IPS-NIHi7 (cell line): ENCODE data around the gene COMMD2.
A peak's percentile ranks its signal among the peaks of the same experiment; 100 is the strongest.

Experiments
- DNase-seq: peaks from one replicate; pipeline ENCODE4 v3.0.0; 2012; ENCODE audit warnings: mixed read lengths; ENCODE audit errors: extremely low spot score

Gene COMMD2

DNA sequence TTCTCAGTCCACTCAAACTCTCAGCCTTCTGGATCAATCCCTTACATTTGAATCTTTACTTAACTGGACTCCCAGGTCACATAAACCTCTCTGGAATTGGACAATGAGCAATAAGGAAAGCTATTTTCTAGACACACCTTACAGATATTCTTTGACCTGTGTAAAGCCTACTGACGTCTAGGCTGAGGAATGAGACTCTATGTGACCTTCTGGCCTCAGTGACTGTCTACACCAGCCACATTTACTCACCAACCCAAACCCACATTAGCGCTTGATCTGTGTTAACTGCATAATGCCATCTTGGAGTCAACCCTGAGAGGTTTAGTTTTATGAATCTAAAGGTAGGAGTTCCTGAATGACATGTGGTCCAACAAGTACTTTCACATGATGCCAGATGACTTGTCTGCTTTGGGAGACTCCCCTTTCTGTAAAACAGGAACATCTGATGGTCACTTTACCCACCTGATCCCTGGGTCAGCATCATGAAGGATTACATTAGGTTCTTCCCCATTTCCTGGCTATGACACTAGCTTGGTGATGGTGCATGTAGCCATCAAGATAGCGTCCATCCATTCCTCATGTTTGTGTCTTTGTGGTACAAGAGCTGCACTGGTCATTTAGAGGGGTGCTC, 11.4 kb upstream of the COMMD2 start:
- no peak for DNase-seq

DNA sequence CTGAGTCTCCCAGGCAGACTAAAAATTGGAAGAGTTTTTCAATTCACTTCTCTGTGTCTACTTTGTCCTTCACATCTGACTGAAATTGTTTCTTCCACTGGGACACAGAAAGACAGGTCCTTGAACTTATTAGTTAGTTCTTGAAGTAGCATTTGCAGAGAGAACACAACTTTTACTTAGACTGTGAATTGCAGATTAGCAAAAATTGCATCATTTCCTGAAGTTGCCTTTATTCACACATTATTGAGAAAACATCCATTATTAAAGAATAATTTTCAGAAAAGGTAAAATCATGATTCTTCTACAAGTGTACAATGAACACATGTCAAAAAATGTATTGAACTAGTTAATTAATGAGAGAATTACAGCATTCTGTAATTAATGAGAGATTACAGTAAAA, 1.4 kb upstream of the COMMD2 start:
- no peak for DNase-seq

DNA sequence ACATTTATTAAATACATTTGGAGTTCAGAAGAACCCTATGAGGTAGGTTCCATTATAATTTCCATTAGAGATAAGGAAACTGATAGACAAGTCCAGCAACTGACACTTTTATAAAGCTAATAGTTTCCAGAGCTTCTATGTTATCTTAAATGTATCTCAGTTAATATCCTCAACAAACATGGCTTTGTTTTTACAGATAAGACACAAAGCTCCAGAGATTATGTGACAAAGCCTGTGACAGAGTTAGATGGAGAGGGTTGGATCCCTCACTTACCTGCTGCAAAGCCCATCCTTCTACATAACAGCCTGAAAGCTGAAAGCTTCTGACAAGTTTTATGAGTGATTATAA, 473 bp upstream of the COMMD2 start:
- DNase-seq: no peak

DNA sequence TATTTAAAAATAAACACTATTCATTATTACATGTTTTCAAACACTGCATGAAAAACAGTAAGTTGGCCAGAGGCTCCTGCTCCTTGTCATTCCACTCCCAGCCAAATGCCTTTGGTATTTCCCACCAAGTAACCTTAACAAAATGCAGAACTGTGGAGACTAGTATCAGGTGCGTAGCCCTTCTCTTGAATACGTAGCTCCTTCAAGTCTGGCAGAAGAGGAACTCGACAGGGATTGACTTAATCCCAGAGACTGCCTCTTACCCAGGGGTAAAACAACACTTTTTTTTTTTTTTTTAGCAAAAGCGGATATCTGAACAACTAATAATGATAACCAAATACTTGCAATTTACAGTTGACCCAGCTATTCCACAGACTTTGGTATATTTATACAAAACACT, 738 bp downstream of the COMMD2 start:
- DNase-seq: no peak

DNA sequence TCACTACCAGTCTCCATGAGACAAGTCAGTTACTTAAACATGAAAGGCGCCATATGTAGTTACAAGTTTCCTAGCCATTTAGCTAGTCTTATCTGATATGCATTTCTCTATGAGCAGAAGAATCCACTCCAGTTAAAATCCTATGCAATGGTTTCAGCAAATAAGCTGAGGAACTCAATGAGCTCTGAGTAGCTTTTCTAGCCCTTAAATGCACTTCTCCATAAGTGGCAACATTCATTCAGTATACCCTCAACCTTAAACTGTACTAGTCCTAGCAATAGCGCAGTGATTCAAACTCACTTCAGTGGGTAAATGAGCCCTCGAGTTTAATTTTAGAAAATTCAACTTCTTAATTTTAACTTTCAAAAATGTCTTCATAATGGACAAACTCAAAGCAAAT, 7.7 kb downstream of the COMMD2 start:
- DNase-seq: no peak

DNA sequence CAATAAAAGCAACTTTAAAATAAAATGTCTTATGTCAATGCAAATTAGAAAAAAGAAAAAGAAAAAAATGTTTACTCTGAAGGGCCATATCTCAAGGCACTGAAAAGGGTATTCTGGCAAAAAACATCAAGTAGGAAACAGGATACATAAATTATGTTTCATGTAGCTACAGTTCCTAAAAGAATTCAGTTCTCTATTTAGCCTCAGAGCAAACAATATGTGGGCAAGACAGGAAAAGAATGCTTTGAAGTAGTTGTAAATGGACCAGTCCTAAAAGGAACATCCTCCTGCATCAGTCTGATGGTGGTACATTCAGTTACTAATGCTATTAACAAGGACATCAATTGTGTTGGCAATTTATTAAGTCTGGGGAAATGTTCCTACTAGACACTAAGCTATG, 8.1 kb downstream of the COMMD2 start:
- no peak for DNase-seq

DNA sequence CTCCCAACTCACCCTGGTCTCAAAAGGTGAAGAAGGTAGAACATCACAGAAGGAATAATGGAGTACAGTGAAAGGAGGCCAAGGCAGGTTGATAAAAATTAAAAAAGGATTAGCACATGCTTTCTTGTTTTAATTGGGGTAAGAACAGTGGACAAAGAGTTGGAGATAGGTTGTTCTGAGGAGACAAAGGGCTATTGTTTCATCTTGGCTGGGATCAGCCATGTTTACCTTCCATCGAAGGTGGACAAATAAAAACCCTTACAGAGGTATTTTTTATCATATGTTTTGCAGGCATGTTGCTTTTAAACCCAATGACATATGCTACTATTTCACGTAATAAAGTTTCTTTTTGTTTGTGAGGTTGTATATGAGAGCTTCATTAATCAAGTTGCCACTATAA, 12.9 kb downstream of the COMMD2 start:
- no peak for DNase-seq

DNA sequence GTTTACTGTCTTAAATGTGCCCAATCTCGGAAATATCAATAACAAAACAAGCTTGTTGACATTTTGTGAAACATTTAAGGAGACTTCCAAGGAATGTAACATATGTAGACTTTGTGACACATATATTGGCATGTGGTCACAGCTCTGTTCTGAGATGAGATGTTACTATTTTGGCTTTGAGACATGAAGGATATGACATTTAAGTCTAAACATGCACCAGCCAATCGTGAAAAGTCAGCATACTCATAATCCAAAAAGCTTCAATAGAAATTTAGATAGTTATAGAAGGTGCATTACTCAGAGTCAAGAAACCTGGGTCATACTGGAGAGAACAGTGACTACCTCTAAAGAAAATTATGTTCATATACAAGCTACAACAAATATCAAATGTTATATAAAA, 13.4 kb downstream of the COMMD2 start:
- no peak for DNase-seq

DNA sequence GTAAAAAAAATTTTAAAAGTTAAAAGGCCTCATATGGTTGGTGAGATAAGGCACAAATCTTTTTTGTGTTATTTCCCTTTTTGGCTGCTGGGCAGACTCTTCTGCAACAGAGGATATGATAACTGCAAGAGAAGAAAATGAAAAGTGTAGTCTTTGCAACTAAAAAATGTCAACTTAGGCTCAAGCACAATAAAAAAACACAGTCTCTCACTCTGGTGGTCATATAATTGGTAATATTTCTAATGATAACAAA, 15.4 kb downstream of the COMMD2 start:
- no peak for DNase-seq

DNA sequence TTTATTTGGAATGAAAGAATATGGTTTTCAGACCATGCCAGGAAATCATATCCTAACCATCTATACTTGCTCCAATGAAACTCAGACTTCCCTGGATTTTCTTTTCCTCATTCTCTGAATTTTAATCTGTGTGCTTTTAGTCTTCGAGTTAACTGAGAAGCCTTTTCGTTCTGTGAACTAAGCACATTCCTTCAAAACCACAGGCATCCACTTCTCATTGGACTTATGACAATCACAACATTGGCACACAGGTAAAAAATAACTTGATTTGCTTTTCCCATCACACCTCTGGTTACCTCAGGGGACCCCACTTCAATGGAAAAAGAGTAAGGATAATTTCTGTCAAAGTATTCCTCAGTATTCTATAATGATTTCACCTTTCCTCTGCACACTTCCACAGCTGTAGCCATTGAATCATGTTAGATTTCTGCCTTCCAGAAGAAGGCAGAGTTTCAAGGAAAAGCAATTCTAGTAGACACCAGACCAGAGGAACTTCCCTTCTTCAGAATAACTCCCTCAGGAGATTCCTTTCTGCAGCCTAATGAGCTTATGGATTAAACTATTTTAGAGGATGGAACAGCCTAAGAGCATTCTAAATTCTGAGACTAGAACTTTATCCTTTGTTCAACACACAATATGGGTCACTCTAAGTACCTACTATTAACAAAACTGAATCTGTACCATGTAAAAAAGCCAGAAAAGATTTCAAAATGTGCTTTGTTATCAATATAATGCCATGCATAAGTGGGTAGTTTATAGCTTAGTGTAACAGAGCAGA, 15.9 kb downstream of the COMMD2 start:
- no peak for DNase-seq

DNA sequence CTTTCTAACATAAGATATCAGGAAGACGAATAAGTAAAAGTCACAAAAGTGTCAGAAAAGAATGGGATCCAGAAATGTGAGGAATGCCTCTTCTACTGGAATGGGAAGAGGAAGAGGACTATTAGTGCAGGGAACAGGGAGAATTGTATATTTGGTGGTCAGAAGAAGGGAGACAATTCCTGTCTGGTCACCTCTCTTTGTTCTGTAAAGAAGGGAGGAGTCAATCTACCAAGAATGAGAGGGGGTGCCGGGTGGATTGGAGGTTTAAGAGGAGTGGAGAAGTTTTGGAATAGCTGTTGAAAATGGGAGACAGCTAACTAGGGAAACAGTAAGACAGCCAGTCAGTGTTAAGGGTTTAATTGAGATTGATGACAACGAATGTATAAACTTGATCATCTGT, 20.1 kb downstream of the COMMD2 start:
- DNase-seq: no peak

DNA sequence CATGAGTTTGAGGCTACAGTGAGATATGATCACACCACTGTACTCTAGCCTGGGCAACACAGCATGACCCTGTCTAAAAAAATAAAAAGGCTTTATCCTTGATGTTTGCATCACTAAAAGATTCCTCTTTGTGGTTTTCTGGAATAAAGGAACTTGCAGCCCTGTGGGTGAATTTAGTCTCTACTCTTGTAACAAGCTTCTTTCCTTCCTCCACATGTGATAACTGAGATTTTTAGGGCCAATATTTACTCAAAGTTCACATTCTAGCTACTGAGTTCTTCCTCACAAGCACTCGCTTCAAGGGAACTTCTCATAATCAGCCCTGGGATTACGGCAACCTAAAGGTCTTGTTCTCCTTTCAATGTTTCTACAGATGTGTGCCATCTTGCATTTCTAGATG, 24.6 kb downstream of the COMMD2 start:
- no peak for DNase-seq

DNA sequence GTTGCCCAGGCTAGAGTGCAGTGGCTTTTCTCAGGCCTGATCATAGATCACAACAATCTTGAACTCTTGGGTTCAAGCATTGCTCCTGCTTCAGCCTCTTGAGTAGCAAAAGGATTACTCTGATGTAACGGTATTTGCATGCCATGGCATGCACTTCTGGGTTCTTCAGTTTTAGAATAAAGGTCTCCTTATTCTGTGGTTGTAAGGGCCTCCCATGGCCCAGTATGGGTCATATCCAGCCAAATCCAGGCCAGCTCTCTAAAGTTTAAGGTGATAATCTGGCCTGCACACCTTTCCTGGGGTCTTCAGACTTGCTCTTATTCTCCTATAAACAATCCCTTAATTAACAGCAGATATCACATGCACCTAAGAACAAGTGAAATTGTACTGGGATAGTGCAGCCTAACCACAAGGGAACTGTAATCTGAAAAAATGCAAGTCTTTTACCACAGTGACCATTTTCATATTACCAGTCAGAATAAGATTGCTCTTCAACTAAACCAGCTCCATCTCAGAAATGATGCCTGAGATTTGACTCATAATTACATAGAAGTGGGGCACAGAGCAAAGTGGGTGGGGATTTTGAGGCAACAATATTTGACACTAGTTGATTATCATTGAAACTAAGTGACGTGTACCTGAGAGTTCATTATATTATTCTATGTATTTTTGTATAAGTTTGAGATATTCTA, 25.4 kb downstream of the COMMD2 start:
- no peak for DNase-seq

DNA sequence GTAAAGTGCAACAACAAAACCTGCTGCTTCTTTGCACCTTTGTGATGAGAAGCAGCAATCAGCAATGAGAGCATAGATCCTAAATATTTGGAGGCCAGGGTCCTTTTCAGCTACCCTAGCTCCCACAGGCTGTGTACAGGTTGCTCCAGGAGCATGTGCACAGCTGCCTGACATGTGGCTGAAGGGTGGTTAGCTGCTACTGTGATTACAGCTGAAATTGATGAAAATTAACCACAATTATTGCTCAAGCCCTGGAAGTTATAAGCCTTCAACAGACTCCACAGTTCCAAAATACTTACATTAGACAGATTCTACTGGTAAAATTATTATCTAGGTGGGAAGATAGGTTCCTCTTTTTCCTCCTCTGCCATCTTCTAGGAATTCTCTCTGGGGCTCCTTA, 28.5 kb downstream of the COMMD2 start:
- DNase-seq: no peak

DNA sequence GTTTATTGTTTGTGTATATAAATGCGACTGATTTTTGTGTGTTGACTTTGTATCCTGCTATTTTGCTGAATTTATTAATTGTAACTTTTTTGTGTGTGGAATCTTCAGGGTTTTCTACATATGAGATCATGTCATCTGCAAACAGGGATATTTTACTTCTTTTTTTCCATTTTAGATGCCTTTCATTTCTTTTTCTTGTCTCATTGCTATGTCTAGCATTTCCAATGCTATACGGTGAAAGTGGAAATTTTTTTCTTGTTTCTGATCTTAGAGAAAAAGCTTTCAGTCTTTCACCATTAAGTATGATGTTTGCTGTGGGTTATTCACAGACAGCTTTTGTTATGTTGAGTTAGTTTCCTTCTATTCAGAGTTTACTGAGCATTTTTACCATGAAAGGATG, 31.4 kb downstream of the COMMD2 start:
- DNase-seq: no peak

DNA sequence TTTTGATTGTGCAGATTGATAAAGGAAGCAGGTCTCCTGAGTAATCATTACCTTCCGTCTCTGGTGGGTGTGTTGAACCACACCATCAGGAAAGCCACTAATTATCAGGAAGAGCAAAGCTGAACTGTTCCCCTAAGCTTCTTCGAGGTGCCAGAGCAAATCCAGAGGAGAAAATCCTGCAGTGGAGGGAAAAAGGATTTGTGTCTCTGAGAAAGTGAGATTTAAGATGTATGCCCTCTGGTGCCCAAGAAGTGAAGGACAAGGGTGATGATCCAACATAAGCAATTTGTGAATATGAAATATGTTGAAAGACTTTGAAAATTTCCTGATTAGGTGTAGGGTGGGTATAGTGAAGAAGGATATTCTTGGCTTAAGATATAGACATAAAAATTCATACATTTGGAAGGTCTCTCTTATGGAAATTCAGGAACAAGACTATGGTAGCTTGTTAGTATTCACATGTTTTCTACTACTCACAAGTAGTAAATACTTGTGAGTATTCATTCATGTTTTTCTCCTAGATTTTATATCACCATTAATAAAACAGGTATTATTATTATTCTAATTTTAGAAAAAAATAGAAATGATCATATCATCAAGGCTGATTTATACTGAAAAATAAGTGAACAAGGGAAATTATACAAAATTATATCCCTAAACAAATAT, 34.8 kb downstream of the COMMD2 start:
- peak; percentile 68 for DNase-seq

DNA sequence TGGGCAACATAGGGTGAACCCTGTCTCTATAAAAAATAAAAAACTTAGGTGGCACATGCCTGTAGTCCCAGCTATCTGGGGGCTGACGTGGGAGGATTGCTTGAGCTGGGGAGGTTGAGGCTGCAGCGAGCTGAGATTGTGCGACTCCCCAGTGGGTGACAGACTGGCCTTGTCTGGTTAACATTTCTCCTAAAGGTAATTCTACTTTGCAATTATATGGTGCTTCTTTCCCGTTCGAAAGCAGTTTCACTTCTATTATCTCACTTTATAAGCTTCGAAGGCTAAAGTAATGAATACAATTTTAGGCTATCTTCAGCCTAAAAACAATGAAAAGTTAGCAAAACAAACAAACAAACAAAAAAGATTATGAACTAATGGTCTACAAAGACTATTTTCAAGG, 35.3 kb downstream of the COMMD2 start:
- no peak for DNase-seq

DNA sequence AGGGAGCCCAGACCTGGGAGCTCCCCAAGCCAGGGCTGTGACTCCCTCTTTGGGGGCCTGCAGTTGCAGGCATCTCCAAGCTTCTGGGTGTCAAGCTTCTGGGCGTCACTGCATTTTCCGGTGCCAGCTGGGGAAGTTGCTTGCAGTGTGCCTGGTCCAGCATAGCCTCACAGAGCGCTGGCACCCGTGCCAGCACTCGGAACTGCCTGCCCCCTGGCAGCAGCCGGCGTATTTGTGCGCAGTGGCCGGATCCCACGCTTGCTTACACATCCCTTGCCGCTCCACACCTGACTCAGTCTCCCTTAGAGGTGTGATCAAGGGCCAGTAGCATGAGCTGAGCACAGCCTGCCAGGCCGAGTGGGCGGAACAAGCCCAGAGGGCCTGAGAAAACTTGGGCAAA, 37.0 kb downstream of the COMMD2 start:
- DNase-seq: no peak

DNA sequence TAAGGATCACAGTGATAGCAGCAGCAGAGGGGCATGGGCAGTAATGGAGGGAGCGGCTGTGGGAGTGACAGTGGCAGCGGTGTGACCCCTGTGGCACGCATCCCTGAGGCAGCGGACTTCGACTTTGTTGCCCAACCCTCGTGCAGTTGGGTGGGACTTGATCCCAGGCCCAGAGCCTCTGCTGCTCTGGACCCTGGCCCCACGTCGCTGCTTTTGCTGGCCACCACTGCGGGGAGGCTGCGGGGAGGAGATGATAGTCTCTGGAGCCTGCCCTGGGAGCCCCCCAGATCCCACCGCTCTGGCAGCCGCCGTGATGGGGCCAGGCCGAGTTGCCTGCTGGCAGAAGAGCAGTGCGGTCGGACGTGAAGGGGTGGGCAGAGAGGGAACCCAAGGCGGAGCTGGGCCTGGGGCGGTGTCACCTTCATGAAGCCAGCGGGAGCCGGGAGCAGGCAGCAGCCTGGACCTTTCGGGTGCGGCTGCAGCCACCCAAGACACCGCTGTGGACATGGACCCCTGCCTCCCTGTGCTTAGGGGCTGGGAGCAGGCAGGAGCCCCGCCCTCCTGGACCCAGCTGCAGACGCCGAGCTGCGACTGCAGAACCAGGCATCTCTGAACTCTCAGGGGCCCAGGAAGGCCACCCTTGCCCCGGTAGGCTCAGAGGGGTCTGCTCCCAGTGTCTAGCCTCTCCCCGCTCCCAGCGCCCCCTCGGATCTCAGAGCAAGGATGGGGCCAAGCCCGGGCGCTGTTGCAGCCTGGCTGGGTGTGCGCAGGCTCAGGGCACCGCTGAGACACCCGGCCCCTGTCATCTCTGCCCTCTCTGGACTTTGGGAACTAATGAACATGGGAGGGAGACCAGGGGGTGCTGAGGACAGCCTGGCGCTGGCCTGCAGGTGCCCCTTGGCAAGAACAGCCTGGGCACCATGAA, 38.3 kb downstream of the COMMD2 start:
- no peak for DNase-seq

DNA sequence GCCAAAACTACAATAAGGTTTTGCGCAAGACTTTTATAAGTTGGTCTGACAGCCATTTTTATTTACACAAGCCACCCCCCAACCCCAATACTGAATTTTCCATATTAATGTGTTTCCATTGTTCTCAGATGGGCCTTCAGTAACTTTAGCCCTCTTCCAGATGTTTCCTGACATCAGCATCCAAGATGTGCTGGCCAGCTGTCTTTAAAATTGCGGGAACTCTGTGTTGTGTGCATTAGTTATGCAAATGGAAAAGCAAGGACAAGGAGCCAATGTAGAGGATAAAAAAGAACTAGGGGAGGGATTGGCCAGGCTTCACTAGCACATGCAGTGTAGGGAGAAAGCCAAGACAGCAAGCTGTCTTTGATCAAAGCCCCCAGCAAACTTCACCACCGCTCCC, 45.4 kb downstream of the COMMD2 start:
- no peak for DNase-seq

DNA sequence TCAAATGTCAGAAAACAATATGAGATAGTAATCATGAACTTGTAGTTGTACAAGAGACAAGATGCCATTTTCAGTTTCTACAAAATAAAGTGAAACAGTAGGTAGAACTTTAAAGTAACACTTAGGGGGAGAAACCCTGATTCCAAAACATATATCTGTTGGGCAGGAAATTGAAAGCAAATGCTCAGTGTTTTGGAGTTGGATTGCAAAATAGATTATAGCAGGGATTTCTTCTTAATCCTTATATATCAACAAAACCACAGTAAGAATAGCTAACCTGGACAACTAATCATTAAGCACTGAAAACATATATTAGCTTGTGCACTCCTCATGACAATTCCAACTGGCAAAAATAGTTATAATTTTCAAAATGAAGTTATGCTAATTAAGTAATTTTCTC, 46.9 kb downstream of the COMMD2 start:
- DNase-seq: no peak

DNA sequence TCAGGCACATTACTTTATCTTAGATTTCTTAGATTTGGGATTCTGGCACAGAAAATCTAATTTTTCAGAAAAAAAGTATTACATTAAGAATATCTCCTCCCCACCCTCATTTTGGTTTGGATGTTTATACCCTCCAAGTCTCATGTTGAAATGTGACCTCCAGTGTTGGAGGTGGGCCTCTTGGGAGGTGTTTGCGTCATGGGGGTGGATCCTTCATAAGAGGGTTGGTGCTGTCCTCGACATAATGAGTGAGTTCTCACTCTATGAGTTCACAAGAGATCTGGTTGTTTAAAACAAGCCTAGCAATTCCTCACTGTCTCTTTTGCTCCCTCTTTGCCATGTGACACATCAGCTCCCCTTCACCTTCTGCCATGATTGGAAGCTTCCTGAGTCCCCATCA, 48.8 kb downstream of the COMMD2 start:
- no peak for DNase-seq
